PC-3 (cell line): ENCODE measurements around the gene KIF14. TPM values are rescaled to one million over a fixed set of nuclear protein-coding genes. Genes with fewer than 3 reads are reported as not detected.

ENCODE experiments used
- ATAC-seq: fragments of 200-7000 bp; cut with Tn5 transposase; 2 replicates; pipeline ENCODE4 v1.9.1; 2020; ENCODE audit warnings: mild to moderate bottlenecking, moderate library complexity
- BruUV-seq: library from RNA; stranded (reverse); fragments of 400-500 nt; replicated peaks from 2 replicates; lab custom pipeline; 2021; lab: Mats Ljungman, UMichigan
- CTCF ChIA-PET: fragments of 300-600 bp; sonication (Branson Sonifier 250); formaldehyde crosslinking; loops from one replicate; lab custom pipeline; 2022; ENCODE audit warnings: antibody characterized with exemption; lab: Charles Lee
- POLR2A ChIA-PET: fragments of 300-600 bp; sonication (Branson Sonifier 250); formaldehyde crosslinking; loops from one replicate; lab custom pipeline; 2022; ENCODE audit warnings: antibody characterized with exemption; ENCODE audit not compliant: unreplicated experiment; lab: Charles Lee
- DNase-seq: peaks from one replicate; pipeline ENCODE4 v3.0.0-alpha.2; 2015
- H2AFZ ChIP-seq: fragments of 300-600 bp; sonication (generic); 2 replicates; pipeline ENCODE4 v1.6.0; 2016; ENCODE audit warnings: antibody characterized with exemption, low read length
- H3F3A ChIP-seq: fragments of 300-600 bp; sonication (generic); one replicate; pipeline ENCODE4 v1.6.0; 2017; ENCODE audit warnings: antibody characterized with exemption, low read length, control low read depth, mild to moderate bottlenecking; ENCODE audit not compliant: unreplicated experiment
- H3K27ac ChIP-seq: fragments of 300-600 bp; sonication (generic); 2 replicates; pipeline ENCODE4 v1.5.1; 2016; ENCODE audit warnings: mild to moderate bottlenecking, low read length
- H3K27me3 ChIP-seq: fragments of 300-600 bp; sonication (generic); 2 replicates; pipeline ENCODE4 v1.6.1; 2016; ENCODE audit warnings: low read length, mixed read lengths
- H3K36me3 ChIP-seq: fragments of 300-600 bp; sonication (generic); 2 replicates; pipeline ENCODE4 v1.6.1; 2016; ENCODE audit warnings: low read depth, mixed run types, low read length, mixed read lengths
- H3K4me1 ChIP-seq: fragments of 300-600 bp; sonication (generic); 2 replicates; pipeline ENCODE4 v1.5.1; 2016; ENCODE audit warnings: low read length; ENCODE audit not compliant: insufficient read depth
- H3K4me2 ChIP-seq: fragments of 300-600 bp; sonication (generic); 2 replicates; pipeline ENCODE4 v1.6.0; 2016; ENCODE audit warnings: low read length
- H3K4me3 ChIP-seq: fragments of 300-600 bp; sonication (generic); 2 replicates; pipeline ENCODE4 v1.5.1; 2016; ENCODE audit warnings: mild to moderate bottlenecking, low read length, mixed read lengths
- H3K79me2 ChIP-seq: fragments of 300-600 bp; sonication (generic); 2 replicates; pipeline ENCODE4 v1.6.1; 2017; ENCODE audit warnings: low read length, mixed read lengths
- H3K9ac ChIP-seq: fragments of 300-600 bp; sonication (generic); 2 replicates; pipeline ENCODE4 v1.6.0; 2016; ENCODE audit warnings: mild to moderate bottlenecking, low read length
- H3K9me2 ChIP-seq: fragments of 300-600 bp; sonication (generic); replicated peaks from 2 replicates; pipeline ENCODE4 v1.6.1; 2016; ENCODE audit warnings: mixed run types, low read length, mixed read lengths
- H3K9me3 ChIP-seq: fragments of 300-600 bp; sonication (generic); 2 replicates; pipeline ENCODE4 v1.6.1; 2016; ENCODE audit warnings: low read length, mixed read lengths
- H4K20me1 ChIP-seq: fragments of 300-600 bp; sonication (generic); 2 replicates; pipeline ENCODE4 v1.6.1; 2016; ENCODE audit warnings: low read length, mixed read lengths
- CTCF ChIP-seq: fragments of 300-600 bp; sonication (generic); conservative IDR thresholded peaks from 2 replicates; pipeline ENCODE4 v1.5.1; 2017; ENCODE audit warnings: antibody characterized with exemption, low read depth, mild to moderate bottlenecking, low read length
- EZH2 ChIP-seq: fragments of 300-600 bp; sonication (generic); IDR thresholded peaks from one replicate; pipeline ENCODE4 v1.6.1; 2017; ENCODE audit warnings: antibody characterized with exemption, mild to moderate bottlenecking, low read length; ENCODE audit not compliant: unreplicated experiment
- EZH2phosphoT487 ChIP-seq: fragments of 300-600 bp; sonication (generic); IDR thresholded peaks from 2 replicates; pipeline ENCODE4 v1.6.1; 2018; ENCODE audit warnings: mild to moderate bottlenecking, antibody characterized with exemption, low read length, borderline replicate concordance
- intact Hi-C: fragments of 100-400 bp; cut with micrococcal nuclease; formaldehyde crosslinking; loops from 2 replicates; pipeline ENCODE4 v1.9.0; 2023
- total RNA-seq: library from RNA; depleted of rRNA; stranded (reverse); fragments of >200 nt; gene quantifications from 2 replicates; pipeline ENCODE4 v1.2.3, GENCODE V29; 2014

Gene KIF14
- total RNA-seq, 1 experiment from 2014 or later = 23.6 TPM

- peaks cover 80% of the 10 kb centered on the region for H3K36me3 ChIP-seq
- POLR2A ChIA-PET = no interaction called here
Measured at GRCh38 chr1:200602632-200603031, 17.9 kb downstream of the KIF14 start.

GRCh38 chr1:200590001-200590400 is 30.6 kb downstream of the KIF14 start:
- Histone ChIP-seq H3K9me3 (no peaks in the 10 kb centered on the region), H3K79me2 (no peaks in the 10 kb centered on the region), H3K4me2 (no peak overlapping the region), H2AFZ (no peak overlapping the region), H3K4me3 (no peak overlapping the region), H3K9ac (no peak overlapping the region), H4K20me1 (no peaks in the 10 kb centered on the region), H3K9me2 (no peaks in the 10 kb centered on the region), H3K36me3 (peaks cover 73% of the 10 kb centered on the region), H3F3A (no peaks in the 10 kb centered on the region), H3K27ac (no peak overlapping the region), H3K27me3 (no peaks in the 10 kb centered on the region), H3K4me1 (no peaks in the 10 kb centered on the region)
- BruUV-seq = no TSS peak
- intact Hi-C loops = no loop called here
- POLR2A ChIA-PET = interaction anchor here (0.7 kb wide), 1 partner anchor 16 kb away, joined by 6 read pairs; no protein-coding TSS in a partner anchor
- DNase-seq = no peak
- CTCF ChIA-PET = no interaction called here
- no peak for TF ChIP-seq CTCF
- TF ChIP-seq EZH2phosphoT487 = no peak
- no peak for TF ChIP-seq EZH2
- ATAC-seq = no peak

More at GRCh38 chr1:200602632-200603031, 17.9 kb downstream of the KIF14 start:
- Histone ChIP-seq H3K79me2 (no peaks in the 10 kb centered on the region), H2AFZ (no peak overlapping the region), H3K27me3 (no peaks in the 10 kb centered on the region), H3F3A (no peaks in the 10 kb centered on the region), H3K9me2 (no peaks in the 10 kb centered on the region), H4K20me1 (no peaks in the 10 kb centered on the region), H3K4me3 (no peak overlapping the region), H3K4me2 (no peak overlapping the region), H3K27ac (no peak overlapping the region), H3K9ac (no peak overlapping the region), H3K4me1 (no peaks in the 10 kb centered on the region), H3K9me3 (no peaks in the 10 kb centered on the region)
- no TSS peak for BruUV-seq
- intact Hi-C loops = no loop called here
- DNase-seq (no peak), ATAC-seq (peak; percentile 93)
- no peak for TF ChIP-seq EZH2phosphoT487
- TF ChIP-seq EZH2 = no peak
- no peak for TF ChIP-seq CTCF
- CTCF ChIA-PET = no interaction called here

GRCh38 chr1:200588698-200589097 is 31.9 kb downstream of the KIF14 start:
- intact Hi-C loops = no loop called here
- H3K27me3 ChIP-seq = no peaks in the 10 kb centered on the region
- no peaks in the 10 kb centered on the region for H3K9me2 ChIP-seq
- ChIA-PET CTCF (no interaction called here), POLR2A (no interaction called here)
- H2AFZ ChIP-seq = no peak overlapping the region
- H3K4me3 ChIP-seq = no peak overlapping the region
- TF ChIP-seq EZH2phosphoT487 (no peak), CTCF (no peak), EZH2 (no peak)
- no peak for DNase-seq
- H4K20me1 ChIP-seq = no peaks in the 10 kb centered on the region
- no peaks in the 10 kb centered on the region for H3K9me3 ChIP-seq
- no peaks in the 10 kb centered on the region for H3K79me2 ChIP-seq
- no TSS peak for BruUV-seq
- H3K36me3 ChIP-seq = peaks cover 76% of the 10 kb centered on the region
- H3F3A ChIP-seq = no peaks in the 10 kb centered on the region
- no peak overlapping the region for H3K4me2 ChIP-seq
- H3K9ac ChIP-seq = no peak overlapping the region
- ATAC-seq = no peak
- no peaks in the 10 kb centered on the region for H3K4me1 ChIP-seq
- no peak overlapping the region for H3K27ac ChIP-seq
